ENCODE measurements around the gene CTNNA3. TPM values are rescaled to one million over a fixed set of nuclear protein-coding genes. Genes with fewer than 3 reads are reported as not detected.
"Not testable (repeated sequence)": the region's sequence is repeated elsewhere in the genome, so short reads cannot be mapped to it uniquely, and the experiment has no call there.

CTNNA3 gene
- total RNA-seq, 1 experiment from 2014 or later = 0.32 TPM

GRCh38 chr10:67241451-67241850, 454.5 kb downstream of the CTNNA3 start:
- intact Hi-C loops (cut with micrococcal nuclease) = no loop called here
- DNase-seq (ENCODE audit: low read depth, low spot score) (no peak), ATAC-seq (no peak)
- H3K27me3 ChIP-seq (ENCODE audit: insufficient read depth, low read length) = no peaks in the 10 kb centered on the region
- no TSS peak for BruUV-seq (replicated peaks)
- no peak overlapping the region for H3K4me3 ChIP-seq (replicated peaks in 1 of 2; ENCODE audit: low read depth in 1 of 2, low read length in 2 of 2)
- H3K9me2 ChIP-seq (ENCODE audit: insufficient read depth) = no peaks in the 10 kb centered on the region
- RAD21 ChIA-PET (ENCODE audit: low non-redundant PET in 1 of 2, low total read pairs in 2 of 2, uncharacterized antibody in 2 of 2, unreplicated experiment in 2 of 2) = no interaction called here
- no peaks in the 10 kb centered on the region for H3K36me3 ChIP-seq (ENCODE audit: control insufficient read depth in 1 of 2, insufficient read depth in 2 of 2, low read length in 2 of 2)
- no peaks in the 10 kb centered on the region for H3K4me1 ChIP-seq (ENCODE audit: control insufficient read depth in 1 of 2, insufficient read depth in 2 of 2, low read length in 2 of 2)
- CTCF ChIA-PET = no interaction called here
- H3K27ac ChIP-seq (ENCODE audit: low read depth, low read length) = no peak overlapping the region
- H3K79me2 ChIP-seq (ENCODE audit: insufficient read depth, low read length) = no peaks in the 10 kb centered on the region
- H3K9me3 ChIP-seq (ENCODE audit: control insufficient read depth in 1 of 2, insufficient read depth in 1 of 2, low read depth in 1 of 2, low read length in 2 of 2) = no peaks in the 10 kb centered on the region
- no peaks in the 10 kb centered on the region for H4K20me1 ChIP-seq (ENCODE audit: insufficient read depth)
- no peak for TF ChIP-seq MAX (IDR thresholded peaks at IDR 0.05)
- TF ChIP-seq ZFX (IDR thresholded peaks at IDR 0.05) = no peak
- no peak for TF ChIP-seq EZH2phosphoT487 (IDR thresholded peaks at IDR 0.05; ENCODE audit: borderline replicate concordance)
- no peak overlapping the region for H3K4me2 ChIP-seq (ENCODE audit: low read length)
- no peak overlapping the region for H2AFZ ChIP-seq (ENCODE audit: low read depth, low read length, poor library complexity, severe bottlenecking)
- POLR2A ChIA-PET = no interaction called here
- H3K9ac ChIP-seq (ENCODE audit: low read length) = no peak overlapping the region

GRCh38 chr10:67239864-67240497, 456.0 kb downstream of the CTNNA3 start:
- no TSS peak for BruUV-seq (replicated peaks)
- Histone ChIP-seq H3K27me3 (ENCODE audit: insufficient read depth, low read length) (no peaks in the 10 kb centered on the region), H3K4me1 (ENCODE audit: control insufficient read depth in 1 of 2, insufficient read depth in 2 of 2, low read length in 2 of 2) (no peaks in the 10 kb centered on the region), H2AFZ (ENCODE audit: low read depth, low read length, poor library complexity, severe bottlenecking) (no peak overlapping the region), H3K9me3 (ENCODE audit: control insufficient read depth in 1 of 2, insufficient read depth in 1 of 2, low read depth in 1 of 2, low read length in 2 of 2) (no peaks in the 10 kb centered on the region), H3K36me3 (ENCODE audit: control insufficient read depth in 1 of 2, insufficient read depth in 2 of 2, low read length in 2 of 2) (no peaks in the 10 kb centered on the region), H3K79me2 (ENCODE audit: insufficient read depth, low read length) (no peaks in the 10 kb centered on the region), H3K4me2 (ENCODE audit: low read length) (no peak overlapping the region), H3K4me3 (replicated peaks in 1 of 2; ENCODE audit: low read depth in 1 of 2, low read length in 2 of 2) (no peak overlapping the region), H4K20me1 (ENCODE audit: insufficient read depth) (no peaks in the 10 kb centered on the region), H3K9ac (ENCODE audit: low read length) (no peak overlapping the region), H3K9me2 (ENCODE audit: insufficient read depth) (no peaks in the 10 kb centered on the region), H3K27ac (ENCODE audit: low read depth, low read length) (no peak overlapping the region)
- ATAC-seq = no peak
- no peak for DNase-seq (ENCODE audit: low read depth, low spot score)
- RAD21 ChIA-PET (ENCODE audit: low non-redundant PET in 1 of 2, low total read pairs in 2 of 2, uncharacterized antibody in 2 of 2, unreplicated experiment in 2 of 2) = no interaction called here
- intact Hi-C loops (cut with micrococcal nuclease) = no loop called here
- CTCF ChIA-PET = no interaction called here
- TF ChIP-seq RAD21 (IDR thresholded peaks at IDR 0.05; ENCODE audit: low read depth) (no peak), MAX (IDR thresholded peaks at IDR 0.05) (no peak)
- POLR2A ChIA-PET = no interaction called here

DNA sequence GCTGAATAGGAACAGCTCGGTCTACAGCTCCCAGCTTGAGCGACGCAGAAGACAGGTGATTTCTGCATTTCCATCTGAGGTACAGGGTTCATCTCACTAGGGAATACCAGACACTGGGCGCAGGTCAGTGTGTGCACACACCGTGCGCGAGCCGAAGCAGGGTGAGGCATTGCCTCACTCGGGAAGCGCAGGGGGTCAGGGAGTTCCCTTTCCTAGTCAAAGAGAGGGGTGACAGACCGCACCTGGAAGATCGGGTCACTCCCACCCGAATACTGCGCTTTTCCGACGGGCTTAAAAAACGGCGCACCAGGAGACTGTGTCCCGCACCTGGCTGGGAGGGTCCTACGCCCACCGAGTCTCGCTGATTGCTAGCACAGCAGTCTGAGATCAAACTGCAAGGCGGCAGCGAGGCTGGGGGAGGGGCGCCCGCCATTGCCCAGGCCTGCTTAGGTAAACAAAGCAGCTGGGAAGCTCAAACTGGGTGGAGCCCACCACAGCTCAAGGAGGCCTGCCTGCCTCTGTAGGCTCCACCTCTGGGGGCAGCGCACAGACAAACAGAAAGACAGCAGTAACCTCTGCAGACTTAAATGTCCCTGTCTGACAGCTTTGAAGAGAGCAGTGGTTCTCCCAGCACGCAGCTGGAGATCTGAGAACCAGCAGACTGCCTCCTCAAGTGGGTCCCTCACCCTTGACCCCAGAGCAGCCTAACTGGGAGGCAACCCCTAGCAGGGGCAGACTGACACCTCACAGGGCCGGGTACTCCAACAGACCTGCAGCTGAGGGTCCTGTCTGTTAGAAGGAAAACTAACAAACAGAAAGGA, 465.1 kb downstream of the CTNNA3 start:
- not testable (repeated sequence) for H3K9me3 ChIP-seq (ENCODE audit: control insufficient read depth in 1 of 2, insufficient read depth in 1 of 2, low read depth in 1 of 2, low read length in 2 of 2); BruUV-seq (replicated peaks); H3K4me2 ChIP-seq (ENCODE audit: low read length)

More for the DNA sequence above, 465.1 kb downstream of the CTNNA3 start:
- H3K4me3 ChIP-seq (replicated peaks in 1 of 2; ENCODE audit: low read depth in 1 of 2, low read length in 2 of 2); ATAC-seq; H3K9ac ChIP-seq (ENCODE audit: low read length); H3K27me3 ChIP-seq (ENCODE audit: insufficient read depth, low read length); H4K20me1 ChIP-seq (ENCODE audit: insufficient read depth); H3K9me2 ChIP-seq (ENCODE audit: insufficient read depth); H3K36me3 ChIP-seq (ENCODE audit: control insufficient read depth in 1 of 2, insufficient read depth in 2 of 2, low read length in 2 of 2); intact Hi-C loops (cut with micrococcal nuclease); H2AFZ ChIP-seq (ENCODE audit: low read depth, low read length, poor library complexity, severe bottlenecking); H3K27ac ChIP-seq (ENCODE audit: low read depth, low read length); DNase-seq (ENCODE audit: low read depth, low spot score); RAD21 ChIA-PET (ENCODE audit: low non-redundant PET in 1 of 2, low total read pairs in 2 of 2, uncharacterized antibody in 2 of 2, unreplicated experiment in 2 of 2); H3K79me2 ChIP-seq (ENCODE audit: insufficient read depth, low read length); POLR2A ChIA-PET; CTCF ChIA-PET; H3K4me1 ChIP-seq (ENCODE audit: control insufficient read depth in 1 of 2, insufficient read depth in 2 of 2, low read length in 2 of 2): not testable (repeated sequence)
